ENCODE measurements around the gene KRT78.

GRCh38 chr12:52819731-52820510 is 28.9 kb downstream of the KRT78 start:
- TF ChIP-seq ATF3 (CRISPR knock-in tag; conservative IDR thresholded peaks at IDR 0.05) (no peak), JUN (CRISPR knock-in tag; IDR thresholded peaks at IDR 0.05) (no peak), CTCF (IDR thresholded peaks at IDR 0.05) (no peak), MAX (CRISPR knock-in tag; IDR thresholded peaks at IDR 0.05) (no peak), ELF4 (CRISPR knock-in tag; IDR thresholded peaks at IDR 0.05; ENCODE audit: low read depth) (no peak)

Data from WTC11 (cell line).